Panc1 (cell line): ENCODE results near the gene TSPAN15. TPM values are rescaled to one million over a fixed set of nuclear protein-coding genes. Genes with fewer than 3 reads are reported as not detected.
"Not testable (repeated sequence)": the region's sequence is repeated elsewhere in the genome, so short reads cannot be mapped to it uniquely, and the experiment has no call there.

ENCODE experiments used
- ATAC-seq: fragments of 200-7000 bp; cut with Tn5 transposase; 2 replicates; pipeline ENCODE4 v1.9.1; 2020; ENCODE audit warnings: mild to moderate bottlenecking, moderate library complexity
- BruUV-seq: library from RNA; stranded (reverse); fragments of 400-500 nt; replicated peaks from 2 replicates; lab custom pipeline; 2021; lab: Mats Ljungman, UMichigan
- CTCF ChIA-PET: fragments of 300-600 bp; sonication (Branson Sonifier 250); formaldehyde crosslinking; loops from one replicate; lab custom pipeline; 2022; ENCODE audit warnings: antibody characterized with exemption; lab: Charles Lee
- POLR2A ChIA-PET: fragments of 300-600 bp; sonication (Branson Sonifier 250); formaldehyde crosslinking; loops from one replicate; lab custom pipeline; 2022; ENCODE audit warnings: antibody characterized with exemption; lab: Charles Lee
- DNase-seq: peaks from one replicate; pipeline ENCODE4 v3.0.0-alpha.2; 2010; ENCODE audit warnings: low read depth, low spot score
- H3K27ac ChIP-seq: 2 replicates; pipeline ENCODE4 v1.5.1; 2011; ENCODE audit warnings: mild to moderate bottlenecking, low read length, inconsistent platforms
- H3K27me3 ChIP-seq: fragments of 200-500 bp; sonication (Bioruptor generic); 2 replicates; pipeline ENCODE4 v1.6.0; 2014; ENCODE audit warnings: low read length, inconsistent platforms; ENCODE audit not compliant: control insufficient read depth, insufficient read depth
- H3K36me3 ChIP-seq: fragments of 200-500 bp; sonication (Bioruptor generic); 2 replicates; pipeline ENCODE4 v1.5.1; 2014; ENCODE audit warnings: inconsistent platforms, mild to moderate bottlenecking, low read length, moderate library complexity; ENCODE audit not compliant: control insufficient read depth, insufficient read depth
- H3K4me1 ChIP-seq: 2 replicates; pipeline ENCODE4 v1.5.1; 2011; ENCODE audit warnings: inconsistent platforms, mild to moderate bottlenecking, low read length, moderate library complexity; ENCODE audit not compliant: control insufficient read depth, insufficient read depth
- H3K4me3 ChIP-seq, 2 experiments: 2 replicates each; pipeline ENCODE4 v1.5.1; 2011 to 2012; ENCODE audit warnings: low read depth in 2 of 2, low read length in 2 of 2, mild to moderate bottlenecking in 2 of 2, inconsistent platforms in 1 of 2, moderate library complexity in 1 of 2
- H3K9me3 ChIP-seq: fragments of 200-500 bp; sonication (Bioruptor generic); 2 replicates; pipeline ENCODE4 v1.5.1; 2014; ENCODE audit warnings: low read depth, mild to moderate bottlenecking, inconsistent platforms, low read length, moderate library complexity; ENCODE audit not compliant: control insufficient read depth, insufficient read depth
- POLR2AphosphoS5 ChIP-seq: IDR thresholded peaks from 2 replicates; pipeline ENCODE4 v1.6.1; 2012; ENCODE audit warnings: mild to moderate bottlenecking, low read depth, low read length, moderate library complexity
- SIN3A ChIP-seq: IDR thresholded peaks from 2 replicates; pipeline ENCODE4 v1.6.1; 2012; ENCODE audit warnings: low read depth, mild to moderate bottlenecking, low read length, moderate library complexity, borderline replicate concordance; ENCODE audit not compliant: insufficient read depth
- TCF7L2 ChIP-seq: IDR thresholded peaks from 2 replicates; pipeline ENCODE4 v1.6.1; 2011; ENCODE audit warnings: mild to moderate bottlenecking, low read depth, low read length, inconsistent platforms
- in situ Hi-C: cut with HindIII; loops from 2 replicates; pipeline ENCODE4 v1.10.0; 2016; ENCODE audit warnings: low sequenced_read_pairs, low pct_unique_long_range_greater_than_20kb
- intact Hi-C: fragments of 100-400 bp; cut with micrococcal nuclease; formaldehyde crosslinking; loops from one replicate; pipeline ENCODE4 v1.10.0; 2022; ENCODE audit not compliant: unreplicated experiment
- total RNA-seq: library from RNA; stranded (reverse); gene quantifications from one replicate; pipeline ENCODE4 v1.2.1, GENCODE V29; 2021; ENCODE audit not compliant: unreplicated experiment
- TF ChIP-seq, protein P1 (sequence below): fragments of 450-650 bp; IDR thresholded peaks from 2 replicates; pipeline ENCODE4 v1.5.1; 2017; ENCODE audit warnings: mild to moderate bottlenecking
- TF ChIP-seq, protein P2 (sequence below), 2 experiments: IDR thresholded peaks; 2 replicates each; pipeline ENCODE4 v1.6.1; 2011 to 2012; ENCODE audit warnings: low read depth in 2 of 2, control low read depth in 1 of 2, low read length in 1 of 2, mild to moderate bottlenecking in 1 of 2, moderate library complexity in 1 of 2; ENCODE audit not compliant: insufficient read depth in 1 of 2

The TSPAN15 gene
- total RNA-seq, 1 experiment from 2014 or later, result 199 TPM

DNA sequence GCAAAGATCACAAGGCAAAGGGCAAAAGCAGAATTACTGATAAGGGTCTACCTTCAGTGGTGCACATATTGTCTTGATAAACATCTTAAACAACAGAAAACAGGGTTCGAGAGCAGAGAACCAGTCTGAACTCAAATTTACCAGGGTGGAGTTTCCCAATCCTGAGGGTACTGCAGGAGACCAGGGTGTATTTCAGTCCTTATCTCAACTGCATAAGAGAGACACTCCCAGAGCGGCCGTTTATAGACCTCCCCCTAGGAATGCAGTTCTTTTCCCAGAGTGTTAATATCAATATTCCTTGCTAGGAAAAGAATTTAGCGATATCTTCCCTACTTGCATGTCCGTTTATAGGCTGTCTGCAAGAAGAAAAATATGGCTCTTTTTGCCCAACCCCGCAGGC is 37.6 kb downstream of the TSPAN15 start:
- DNase-seq, H3K36me3 ChIP-seq, in situ Hi-C loops, H3K9me3 ChIP-seq, POLR2A ChIA-PET, H3K4me1 ChIP-seq, CTCF ChIA-PET, intact Hi-C loops, ATAC-seq, H3K27ac ChIP-seq, H3K27me3 ChIP-seq, H3K4me3 ChIP-seq: not testable (repeated sequence)
- BruUV-seq, result TSS peak; percentile 47

DNA sequence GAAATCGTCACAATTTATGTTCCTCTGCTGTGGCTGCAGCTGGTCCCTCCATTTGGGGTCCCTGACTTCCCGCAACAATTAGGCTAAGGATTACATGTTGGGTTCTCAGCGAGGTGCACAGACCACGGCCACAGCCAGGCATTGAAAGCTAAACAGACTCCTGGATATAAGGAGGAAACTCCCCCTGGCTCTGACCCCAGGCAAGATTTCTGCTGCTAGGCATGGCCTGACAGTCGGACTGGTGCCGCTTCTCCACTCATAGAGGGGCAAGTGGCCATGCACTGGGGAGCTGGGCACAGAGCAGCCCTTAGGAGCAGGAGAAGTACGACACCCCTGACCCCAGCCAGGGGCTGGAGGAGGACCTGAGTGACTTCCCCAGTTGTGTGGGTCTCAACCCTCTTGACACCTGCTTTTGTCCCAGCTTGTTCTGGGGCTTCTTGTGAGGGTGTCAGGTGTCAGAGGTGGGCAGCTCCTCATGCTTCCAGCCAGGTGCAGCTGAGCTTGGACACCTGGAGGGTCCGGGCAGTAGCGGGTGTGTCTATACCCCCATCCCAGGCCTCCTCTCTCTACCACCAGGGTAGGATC is 38.3 kb downstream of the TSPAN15 start:
- ChIA-PET CTCF (interaction anchor here (0.5 kb wide), 1 partner anchor 81 kb away, joined by 3 read pairs; no protein-coding TSS in a partner anchor), POLR2A (no interaction called here)
- peaks cover 8% of the 10 kb centered on the region for H3K4me1 ChIP-seq
- no peaks in the 10 kb centered on the region for H3K27me3 ChIP-seq
- H3K36me3 ChIP-seq, result peaks cover 6% of the 10 kb centered on the region; the same call in 1 of the 2 replicates
- in situ Hi-C loops (loop anchor here (10.0 kb wide), 1 partner anchor 45 kb away; no protein-coding TSS in a partner anchor), intact Hi-C loops (no loop called here)
- no peaks in the 10 kb centered on the region for H3K9me3 ChIP-seq
- no peak overlapping the region for H3K27ac ChIP-seq
- BruUV-seq, result no TSS peak
- TF ChIP-seq POLR2AphosphoS5, result no peak
- TF ChIP-seq, protein P1, sequence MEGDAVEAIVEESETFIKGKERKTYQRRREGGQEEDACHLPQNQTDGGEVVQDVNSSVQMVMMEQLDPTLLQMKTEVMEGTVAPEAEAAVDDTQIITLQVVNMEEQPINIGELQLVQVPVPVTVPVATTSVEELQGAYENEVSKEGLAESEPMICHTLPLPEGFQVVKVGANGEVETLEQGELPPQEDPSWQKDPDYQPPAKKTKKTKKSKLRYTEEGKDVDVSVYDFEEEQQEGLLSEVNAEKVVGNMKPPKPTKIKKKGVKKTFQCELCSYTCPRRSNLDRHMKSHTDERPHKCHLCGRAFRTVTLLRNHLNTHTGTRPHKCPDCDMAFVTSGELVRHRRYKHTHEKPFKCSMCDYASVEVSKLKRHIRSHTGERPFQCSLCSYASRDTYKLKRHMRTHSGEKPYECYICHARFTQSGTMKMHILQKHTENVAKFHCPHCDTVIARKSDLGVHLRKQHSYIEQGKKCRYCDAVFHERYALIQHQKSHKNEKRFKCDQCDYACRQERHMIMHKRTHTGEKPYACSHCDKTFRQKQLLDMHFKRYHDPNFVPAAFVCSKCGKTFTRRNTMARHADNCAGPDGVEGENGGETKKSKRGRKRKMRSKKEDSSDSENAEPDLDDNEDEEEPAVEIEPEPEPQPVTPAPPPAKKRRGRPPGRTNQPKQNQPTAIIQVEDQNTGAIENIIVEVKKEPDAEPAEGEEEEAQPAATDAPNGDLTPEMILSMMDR, result no peak
- TF ChIP-seq TCF7L2, result no peak
- TF ChIP-seq, protein P2, sequence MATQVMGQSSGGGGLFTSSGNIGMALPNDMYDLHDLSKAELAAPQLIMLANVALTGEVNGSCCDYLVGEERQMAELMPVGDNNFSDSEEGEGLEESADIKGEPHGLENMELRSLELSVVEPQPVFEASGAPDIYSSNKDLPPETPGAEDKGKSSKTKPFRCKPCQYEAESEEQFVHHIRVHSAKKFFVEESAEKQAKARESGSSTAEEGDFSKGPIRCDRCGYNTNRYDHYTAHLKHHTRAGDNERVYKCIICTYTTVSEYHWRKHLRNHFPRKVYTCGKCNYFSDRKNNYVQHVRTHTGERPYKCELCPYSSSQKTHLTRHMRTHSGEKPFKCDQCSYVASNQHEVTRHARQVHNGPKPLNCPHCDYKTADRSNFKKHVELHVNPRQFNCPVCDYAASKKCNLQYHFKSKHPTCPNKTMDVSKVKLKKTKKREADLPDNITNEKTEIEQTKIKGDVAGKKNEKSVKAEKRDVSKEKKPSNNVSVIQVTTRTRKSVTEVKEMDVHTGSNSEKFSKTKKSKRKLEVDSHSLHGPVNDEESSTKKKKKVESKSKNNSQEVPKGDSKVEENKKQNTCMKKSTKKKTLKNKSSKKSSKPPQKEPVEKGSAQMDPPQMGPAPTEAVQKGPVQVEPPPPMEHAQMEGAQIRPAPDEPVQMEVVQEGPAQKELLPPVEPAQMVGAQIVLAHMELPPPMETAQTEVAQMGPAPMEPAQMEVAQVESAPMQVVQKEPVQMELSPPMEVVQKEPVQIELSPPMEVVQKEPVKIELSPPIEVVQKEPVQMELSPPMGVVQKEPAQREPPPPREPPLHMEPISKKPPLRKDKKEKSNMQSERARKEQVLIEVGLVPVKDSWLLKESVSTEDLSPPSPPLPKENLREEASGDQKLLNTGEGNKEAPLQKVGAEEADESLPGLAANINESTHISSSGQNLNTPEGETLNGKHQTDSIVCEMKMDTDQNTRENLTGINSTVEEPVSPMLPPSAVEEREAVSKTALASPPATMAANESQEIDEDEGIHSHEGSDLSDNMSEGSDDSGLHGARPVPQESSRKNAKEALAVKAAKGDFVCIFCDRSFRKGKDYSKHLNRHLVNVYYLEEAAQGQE (IDR thresholded peaks at IDR 0.05; ENCODE audit: insufficient read depth in 1 of 2, low read depth in 2 of 2, low read length in 1 of 2), result no peak
- TF ChIP-seq SIN3A, result no peak
- no peak overlapping the region for H3K4me3 ChIP-seq
- ATAC-seq (no peak), DNase-seq (no peak)

DNA sequence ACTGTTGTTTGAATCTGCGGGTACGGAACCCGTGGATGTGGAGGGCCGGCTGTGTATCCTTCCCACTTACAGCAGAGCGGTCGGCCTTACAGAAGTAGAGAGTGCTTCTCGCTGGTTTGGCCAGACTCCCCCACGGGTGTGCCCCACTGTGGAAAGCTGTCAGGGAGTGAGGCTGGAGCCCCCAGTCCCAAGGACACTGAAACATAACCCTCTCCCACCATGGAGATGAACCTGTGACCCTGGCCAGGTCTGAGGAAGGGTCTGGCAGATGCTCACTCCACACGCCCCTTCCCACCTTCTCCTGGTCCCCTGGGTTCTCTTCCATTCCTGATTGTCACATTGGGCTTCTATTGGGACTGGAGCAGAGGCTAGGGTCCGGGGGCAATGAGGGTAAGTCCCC is 39.6 kb downstream of the TSPAN15 start:
- intact Hi-C loops (no loop called here), in situ Hi-C loops (loop anchor here (10.0 kb wide), 1 partner anchor 46 kb away; no protein-coding TSS in a partner anchor)
- TF ChIP-seq, protein P2 (IDR thresholded peaks at IDR 0.05; ENCODE audit: insufficient read depth in 1 of 2, low read depth in 2 of 2, low read length in 1 of 2), result no peak
- TF ChIP-seq, protein P1, result no peak
- TF ChIP-seq POLR2AphosphoS5, result no peak
- POLR2A ChIA-PET, result interaction anchor here (0.6 kb wide), 1 partner anchor 29 kb away, joined by 13 read pairs; no protein-coding TSS in a partner anchor
- no TSS peak for BruUV-seq
- H3K9me3 ChIP-seq, result no peaks in the 10 kb centered on the region
- CTCF ChIA-PET, result no interaction called here
- H3K36me3 ChIP-seq, result peaks cover 6% of the 10 kb centered on the region; the same call in 1 of the 2 replicates
- DNase-seq (no peak), ATAC-seq (no peak)
- H3K27me3 ChIP-seq, result no peaks in the 10 kb centered on the region
- H3K4me1 ChIP-seq, result peaks cover 8% of the 10 kb centered on the region
- no peak overlapping the region for H3K4me3 ChIP-seq
- no peak overlapping the region for H3K27ac ChIP-seq
